Hematopoietic multipotent progenitor cell treated with erythropoietin and hydrocortisone succinate and interleukin-3 and kit ligand, for 6 days (in vitro differentiated cells): ENCODE data around the gene EEFSEC.

ENCODE experiments used
- DNase-seq: peaks from one replicate; pipeline ENCODE4 v3.0.0-alpha.2; 2015

Gene EEFSEC

GRCh38 chr3:128275316-128276145 lies 122.2 kb downstream of the EEFSEC start:
- no peak for DNase-seq

GRCh38 chr3:128276146-128276435 lies 122.8 kb downstream of the EEFSEC start:
- DNase-seq: no peak

GRCh38 chr3:128276577-128277183 lies 123.4 kb downstream of the EEFSEC start:
- DNase-seq: no peak

GRCh38 chr3:128277378-128278069 lies 124.2 kb downstream of the EEFSEC start:
- no peak for DNase-seq

GRCh38 chr3:128278130-128278529 lies 124.8 kb downstream of the EEFSEC start:
- DNase-seq: no peak

GRCh38 chr3:128278761-128279600 lies 125.7 kb downstream of the EEFSEC start:
- DNase-seq: no peak

- no peak for DNase-seq
Observed at GRCh38 chr3:128279601-128279880, 126.3 kb downstream of the EEFSEC start.

- DNase-seq: no peak
Observed at GRCh38 chr3:128280481-128281052, 127.3 kb downstream of the EEFSEC start.

GRCh38 chr3:128281056-128281455 lies 127.8 kb downstream of the EEFSEC start:
- DNase-seq: no peak

- DNase-seq: no peak
Observed at GRCh38 chr3:128281461-128282367, 128.4 kb downstream of the EEFSEC start.

GRCh38 chr3:128282380-128283196 lies 129.3 kb downstream of the EEFSEC start:
- DNase-seq: no peak

- no peak for DNase-seq
Observed at GRCh38 chr3:128283421-128283820, 130.1 kb downstream of the EEFSEC start.

GRCh38 chr3:128285042-128285966 lies 132.0 kb downstream of the EEFSEC start:
- no peak for DNase-seq

- no peak for DNase-seq
Observed at GRCh38 chr3:128285967-128286321, 132.7 kb downstream of the EEFSEC start.

GRCh38 chr3:128286691-128287090 lies 133.4 kb downstream of the EEFSEC start:
- no peak for DNase-seq

GRCh38 chr3:128287216-128287615 lies 133.9 kb downstream of the EEFSEC start:
- no peak for DNase-seq

GRCh38 chr3:128289534-128289933 lies 136.3 kb downstream of the EEFSEC start:
- no peak for DNase-seq

GRCh38 chr3:128290484-128290883 lies 137.2 kb downstream of the EEFSEC start:
- DNase-seq: no peak

- DNase-seq: no peak
Observed at GRCh38 chr3:128293930-128294329, 140.6 kb downstream of the EEFSEC start.

- DNase-seq: no peak
Observed at GRCh38 chr3:128294999-128295468, 141.8 kb downstream of the EEFSEC start.
